Stimulated activated CD8-positive, alpha-beta memory T cell treated with anti-CD3 and anti-CD28 coated beads, Interleukin-12 subunit alpha, Interleukin-12 subunit beta, amount 100 ng/mL, for 4 hours (primary cell): ENCODE measurements around the gene RPS15.
A peak's percentile ranks its signal among the peaks of the same experiment; 100 is the strongest.
"Not testable (repeated sequence)": the region's sequence is repeated elsewhere in the genome, so short reads cannot be mapped to it uniquely, and the experiment has no call there.

ENCODE experiments used
- DNase-seq: peaks from one replicate; pipeline ENCODE4 v3.0.0-alpha.2; 2020; ENCODE audit warnings: low read depth

The RPS15 gene

GRCh38 chr19:1435378-1435989 is 2.7 kb upstream of the RPS15 start:
- DNase-seq = no peak

GRCh38 chr19:1437609-1438008 is 587 bp upstream of the RPS15 start:
- no peak for DNase-seq

- DNase-seq = no peak
Measured at GRCh38 chr19:1438933-1439354, 748 bp downstream of the RPS15 start.

GRCh38 chr19:1439525-1440417 is 1.6 kb downstream of the RPS15 start:
- DNase-seq = not testable (repeated sequence)

GRCh38 chr19:1440418-1440801 is 2.2 kb downstream of the RPS15 start:
- DNase-seq = no peak

GRCh38 chr19:1441022-1441426 is 2.8 kb downstream of the RPS15 start:
- DNase-seq = no peak

- no peak for DNase-seq
Measured at GRCh38 chr19:1441677-1442438, 3.7 kb downstream of the RPS15 start.

- peak; percentile 68 for DNase-seq
Measured at GRCh38 chr19:1445185-1445931, 7.2 kb downstream of the RPS15 start.

GRCh38 chr19:1445932-1446712 is 7.9 kb downstream of the RPS15 start:
- no peak for DNase-seq

- no peak for DNase-seq
Measured at GRCh38 chr19:1446713-1447481, 8.7 kb downstream of the RPS15 start.

- DNase-seq = no peak
Measured at GRCh38 chr19:1447504-1447903, 9.3 kb downstream of the RPS15 start.

- no peak for DNase-seq
Measured at GRCh38 chr19:1447944-1448343, 9.7 kb downstream of the RPS15 start.

- no peak for DNase-seq
Measured at GRCh38 chr19:1449467-1450442, 11.6 kb downstream of the RPS15 start, which contains the start of gene APC2. TSS of gene APC2 (plus strand) at chr19:1450121. CDS start at chr19:1453002, 2,881 bp downstream.

GRCh38 chr19:1450735-1451731 is 12.8 kb downstream of the RPS15 start:
- no peak for DNase-seq

GRCh38 chr19:1451916-1452801 is 14.0 kb downstream of the RPS15 start:
- no peak for DNase-seq

GRCh38 chr19:1452802-1453524 is 14.8 kb downstream of the RPS15 start:
- no peak for DNase-seq
